Astrocyte (in vitro differentiated cells and primary cell): ENCODE results near the gene BTF3. TPM values are rescaled to one million over a fixed set of nuclear protein-coding genes. Genes with fewer than 3 reads are reported as not detected.
A peak's percentile ranks its signal among the peaks of the same experiment; 100 is the strongest.

Experiments used
- DNase-seq: peaks from one replicate; pipeline ENCODE4 v3.0.0-alpha.2; 2010; ENCODE audit warnings: low read depth
- FAIRE-seq: peaks from 2 replicates; lab custom pipeline; 2011; peaks lifted over from hg19 to GRCh38; lab: Jason Lieb, UNC
- H2AFZ ChIP-seq: 2 replicates; pipeline ENCODE4 v1.6.0; 2012; ENCODE audit warnings: low read depth, low read length, inconsistent platforms
- H3K27ac ChIP-seq: 2 replicates; pipeline ENCODE4 v1.5.1; 2011; ENCODE audit warnings: low read depth, low read length, inconsistent platforms
- H3K27me3 ChIP-seq: 2 replicates; pipeline ENCODE4 v1.6.0; 2011; ENCODE audit warnings: low read length, inconsistent platforms; ENCODE audit not compliant: insufficient read depth
- H3K36me3 ChIP-seq: 2 replicates; pipeline ENCODE4 v1.5.1; 2011; ENCODE audit warnings: low read length, inconsistent platforms; ENCODE audit not compliant: insufficient read depth
- H3K4me1 ChIP-seq: 2 replicates; pipeline ENCODE4 v1.5.1; 2011; ENCODE audit warnings: low read length, inconsistent platforms; ENCODE audit not compliant: insufficient read depth
- H3K4me2 ChIP-seq: 2 replicates; pipeline ENCODE4 v1.6.0; 2012; ENCODE audit warnings: low read length, inconsistent platforms
- H3K4me3 ChIP-seq: 2 replicates; pipeline ENCODE4 v1.5.1; 2011; ENCODE audit warnings: low read depth, mild to moderate bottlenecking, low read length, inconsistent platforms; ENCODE audit not compliant: insufficient read depth
- H3K79me2 ChIP-seq: 2 replicates; pipeline ENCODE4 v1.6.0; 2012; ENCODE audit warnings: mild to moderate bottlenecking, low read length, inconsistent platforms; ENCODE audit not compliant: insufficient read depth
- H3K9ac ChIP-seq: 2 replicates; pipeline ENCODE4 v1.6.0; 2012; ENCODE audit warnings: mild to moderate bottlenecking, low read length, inconsistent platforms
- H3K9me3 ChIP-seq: 2 replicates; pipeline ENCODE4 v1.5.1; 2012; ENCODE audit warnings: low read depth, mild to moderate bottlenecking, low read length, inconsistent platforms; ENCODE audit not compliant: insufficient read depth
- H4K20me1 ChIP-seq: 2 replicates; pipeline ENCODE4 v1.6.0; 2012; ENCODE audit warnings: low read length, inconsistent platforms; ENCODE audit not compliant: insufficient read depth
- H3K27ac Mint-ChIP-seq: one replicate; pipeline ENCODE4 v1.8.0; 2021; ENCODE audit warnings: mild to moderate bottlenecking, mixed read lengths; ENCODE audit not compliant: unreplicated experiment
- H3K27me3 Mint-ChIP-seq: one replicate; pipeline ENCODE4 v1.8.0; 2021; ENCODE audit warnings: low read depth, mixed read lengths; ENCODE audit not compliant: unreplicated experiment
- H3K36me3 Mint-ChIP-seq: one replicate; pipeline ENCODE4 v1.8.0; 2021; ENCODE audit warnings: low read depth, mixed read lengths; ENCODE audit not compliant: unreplicated experiment
- H3K4me1 Mint-ChIP-seq: one replicate; pipeline ENCODE4 v1.8.0; 2021; ENCODE audit warnings: low read depth, mixed read lengths; ENCODE audit not compliant: unreplicated experiment
- H3K4me3 Mint-ChIP-seq: one replicate; pipeline ENCODE4 v1.8.0; 2021; ENCODE audit warnings: mild to moderate bottlenecking, moderate library complexity, mixed read lengths; ENCODE audit not compliant: unreplicated experiment
- H3K9me3 Mint-ChIP-seq: one replicate; pipeline ENCODE4 v1.8.0; 2021; ENCODE audit warnings: mild to moderate bottlenecking, mixed read lengths; ENCODE audit not compliant: unreplicated experiment
- CTCF ChIP-seq: IDR thresholded peaks from 2 replicates; pipeline ENCODE4 v1.5.1; 2011; ENCODE audit warnings: low read depth, mild to moderate bottlenecking, inconsistent platforms, low read length, moderate library complexity; ENCODE audit not compliant: insufficient read depth
- EZH2 ChIP-seq: IDR thresholded peaks from 2 replicates; pipeline ENCODE4 v1.6.1; 2012; ENCODE audit warnings: mild to moderate bottlenecking, low read length, inconsistent platforms; ENCODE audit not compliant: insufficient read depth
- total RNA-seq: library from RNA; stranded (reverse); gene quantifications from 2 replicates; pipeline ENCODE4 v1.2.1, GENCODE V29; 2021

BTF3 gene
- total RNA-seq, 1 donor from 2014 or later: 524 TPM

DNA sequence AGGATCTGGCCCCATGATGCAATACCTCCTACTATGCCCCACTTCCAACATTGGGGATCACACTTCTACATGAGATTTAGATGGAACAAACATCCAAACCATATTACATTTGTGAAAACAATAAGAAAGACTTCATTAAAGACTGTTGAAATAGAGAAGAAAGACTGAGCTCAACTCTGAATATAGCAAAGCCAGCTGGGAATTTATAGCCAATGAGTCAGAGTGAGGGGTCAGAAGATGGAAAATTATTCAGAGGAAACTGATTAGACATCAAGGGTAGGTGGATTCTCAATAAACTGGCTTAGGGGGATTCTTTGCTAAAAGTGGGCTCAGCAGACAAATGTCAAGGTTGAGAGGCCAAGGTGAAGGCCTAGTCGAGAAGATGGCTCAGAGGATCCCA is 25.6 kb downstream of the BTF3 start:
- Histone ChIP-seq H3K36me3 (no peaks in the 10 kb centered on the region), H3K9me3 (no peaks in the 10 kb centered on the region), H3K79me2 (no peaks in the 10 kb centered on the region), H2AFZ (no peak overlapping the region), H3K27ac (no peak overlapping the region), H3K4me2 (peak overlapping the region; percentile 10), H3K4me1 (no peaks in the 10 kb centered on the region), H3K27me3 (no peaks in the 10 kb centered on the region), H3K4me3 (no peak overlapping the region), H4K20me1 (no peaks in the 10 kb centered on the region), H3K9ac (no peak overlapping the region)
- H3K27ac Mint-ChIP-seq: no peak overlapping the region
- H3K4me3 Mint-ChIP-seq: no peak overlapping the region
- no peaks in the 10 kb centered on the region for H3K4me1 Mint-ChIP-seq
- no peak for FAIRE-seq
- no peak for DNase-seq
- no peak for TF ChIP-seq EZH2
- TF ChIP-seq CTCF: no peak
- no peaks in the 10 kb centered on the region for H3K36me3 Mint-ChIP-seq
- H3K9me3 Mint-ChIP-seq: peaks cover 2% of the 10 kb centered on the region
- peaks cover 6% of the 10 kb centered on the region for H3K27me3 Mint-ChIP-seq

- Histone ChIP-seq H3K27ac (no peak overlapping the region), H3K79me2 (no peaks in the 10 kb centered on the region), H3K4me1 (no peaks in the 10 kb centered on the region), H3K4me2 (no peak overlapping the region), H3K9ac (no peak overlapping the region), H3K9me3 (no peaks in the 10 kb centered on the region), H2AFZ (no peak overlapping the region), H3K36me3 (no peaks in the 10 kb centered on the region), H3K27me3 (no peaks in the 10 kb centered on the region), H4K20me1 (no peaks in the 10 kb centered on the region), H3K4me3 (no peak overlapping the region)
- peaks cover 6% of the 10 kb centered on the region for H3K27me3 Mint-ChIP-seq
- H3K4me1 Mint-ChIP-seq: no peaks in the 10 kb centered on the region
- H3K36me3 Mint-ChIP-seq: no peaks in the 10 kb centered on the region
- DNase-seq (no peak), FAIRE-seq (no peak)
- TF ChIP-seq EZH2 (no peak), CTCF (no peak)
- no peak overlapping the region for H3K27ac Mint-ChIP-seq
- H3K9me3 Mint-ChIP-seq: peaks cover 2% of the 10 kb centered on the region
- H3K4me3 Mint-ChIP-seq: no peak overlapping the region
These were observed 27.5 kb downstream of the BTF3 start for GRCh38 chr5:73525606-73526203.

- no peak overlapping the region for H3K4me3 ChIP-seq
- Mint-ChIP-seq H3K4me3 (no peak overlapping the region), H3K27me3 (peaks cover 6% of the 10 kb centered on the region), H3K4me1 (no peaks in the 10 kb centered on the region), H3K36me3 (no peaks in the 10 kb centered on the region), H3K27ac (no peak overlapping the region), H3K9me3 (peaks cover 9% of the 10 kb centered on the region)
- H3K4me2 ChIP-seq: no peak overlapping the region
- no peaks in the 10 kb centered on the region for H4K20me1 ChIP-seq
- FAIRE-seq: no peak
- peaks cover 3% of the 10 kb centered on the region for H3K4me1 ChIP-seq
- no peaks in the 10 kb centered on the region for H3K27me3 ChIP-seq
- H3K9me3 ChIP-seq: peaks cover 5% of the 10 kb centered on the region
- H3K9ac ChIP-seq: no peak overlapping the region
- H3K36me3 ChIP-seq: no peaks in the 10 kb centered on the region
- no peak for DNase-seq
- H2AFZ ChIP-seq: no peak overlapping the region
- no peaks in the 10 kb centered on the region for H3K79me2 ChIP-seq
- H3K27ac ChIP-seq: no peak overlapping the region
- TF ChIP-seq CTCF (no peak), EZH2 (no peak)
These were observed 30.0 kb downstream of the BTF3 start for GRCh38 chr5:73528248-73528647.
